ENCODE results near the gene FBXO44. TPM values are rescaled to one million over a fixed set of nuclear protein-coding genes. Genes with fewer than 3 reads are reported as not detected.

The FBXO44 gene
- total RNA-seq, 6 donors from 2014 or later = 14.7 to 114 (median 18.0) TPM

DNA sequence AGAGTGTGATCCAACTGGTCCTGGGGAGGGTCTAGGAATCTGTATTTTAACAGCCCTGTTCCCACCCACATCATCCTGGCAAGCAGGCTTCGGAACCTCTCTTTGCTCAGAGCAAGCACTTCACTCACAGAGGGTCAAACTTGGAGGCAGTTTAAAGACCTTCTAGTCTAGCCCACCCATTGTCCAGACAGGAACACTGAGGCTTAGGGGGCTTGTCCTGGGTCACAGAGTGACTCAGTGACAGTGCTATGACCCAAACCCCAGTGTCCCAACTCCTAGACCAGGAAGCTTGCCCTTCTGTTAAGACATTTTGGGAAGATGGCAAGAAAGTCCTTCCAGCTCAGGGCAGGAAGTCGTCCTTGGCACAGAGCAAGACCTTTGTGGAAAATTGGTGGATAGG lies 36.9 kb upstream of the FBXO44 start:
- no peak overlapping the region for H3K27ac ChIP-seq
- ATAC-seq (ENCODE audit: low FRiP score in 2 of 2) (no peak), DNase-seq (no peak)
- H3K27me3 ChIP-seq = no peaks in the 10 kb centered on the region
- H3K36me3 ChIP-seq = no peaks in the 10 kb centered on the region
- H3K4me1 ChIP-seq = no peaks in the 10 kb centered on the region
- no peak overlapping the region for H3K4me3 ChIP-seq
- H3K9me3 ChIP-seq = no peaks in the 10 kb centered on the region
- TF ChIP-seq EP300 (IDR thresholded peaks at IDR 0.05) (no peak), POLR2AphosphoS5 (IDR thresholded peaks at IDR 0.05) (no peak), POLR2A (IDR thresholded peaks at IDR 0.05) (no peak)
- TF ChIP-seq, protein P1, sequence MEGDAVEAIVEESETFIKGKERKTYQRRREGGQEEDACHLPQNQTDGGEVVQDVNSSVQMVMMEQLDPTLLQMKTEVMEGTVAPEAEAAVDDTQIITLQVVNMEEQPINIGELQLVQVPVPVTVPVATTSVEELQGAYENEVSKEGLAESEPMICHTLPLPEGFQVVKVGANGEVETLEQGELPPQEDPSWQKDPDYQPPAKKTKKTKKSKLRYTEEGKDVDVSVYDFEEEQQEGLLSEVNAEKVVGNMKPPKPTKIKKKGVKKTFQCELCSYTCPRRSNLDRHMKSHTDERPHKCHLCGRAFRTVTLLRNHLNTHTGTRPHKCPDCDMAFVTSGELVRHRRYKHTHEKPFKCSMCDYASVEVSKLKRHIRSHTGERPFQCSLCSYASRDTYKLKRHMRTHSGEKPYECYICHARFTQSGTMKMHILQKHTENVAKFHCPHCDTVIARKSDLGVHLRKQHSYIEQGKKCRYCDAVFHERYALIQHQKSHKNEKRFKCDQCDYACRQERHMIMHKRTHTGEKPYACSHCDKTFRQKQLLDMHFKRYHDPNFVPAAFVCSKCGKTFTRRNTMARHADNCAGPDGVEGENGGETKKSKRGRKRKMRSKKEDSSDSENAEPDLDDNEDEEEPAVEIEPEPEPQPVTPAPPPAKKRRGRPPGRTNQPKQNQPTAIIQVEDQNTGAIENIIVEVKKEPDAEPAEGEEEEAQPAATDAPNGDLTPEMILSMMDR (IDR thresholded peaks at IDR 0.05) = no peak
- 83 to 89% methylated on average over 2 of the region's 2 CpGs for WGBS, 2 donors

DNA sequence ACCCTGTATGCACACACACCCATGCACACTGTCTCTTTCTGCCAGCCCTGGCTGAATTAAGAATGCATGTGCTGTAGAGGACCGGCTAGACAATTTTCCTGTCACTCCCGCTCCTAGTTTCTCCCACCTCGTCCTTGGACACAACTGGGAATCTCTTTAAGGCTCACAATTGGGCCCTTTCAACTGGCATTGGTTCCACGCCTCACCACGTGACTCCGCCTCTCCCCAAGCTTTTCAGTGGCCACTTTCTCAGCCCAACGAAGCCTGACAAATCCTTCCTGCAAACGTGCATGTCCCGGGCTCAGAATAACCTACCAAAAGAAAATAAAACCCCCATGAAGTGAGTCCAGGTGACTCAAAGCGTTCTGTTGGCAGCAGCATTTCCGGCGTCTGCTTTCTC lies 34.3 kb upstream of the FBXO44 start:
- no peaks in the 10 kb centered on the region for H3K9me3 ChIP-seq
- TF ChIP-seq POLR2AphosphoS5 (IDR thresholded peaks at IDR 0.05) (no peak), POLR2A (IDR thresholded peaks at IDR 0.05) (no peak), EP300 (IDR thresholded peaks at IDR 0.05) (no peak)
- TF ChIP-seq, protein P1 (IDR thresholded peaks at IDR 0.05) = no peak
- H3K27me3 ChIP-seq = no peaks in the 10 kb centered on the region
- ATAC-seq (ENCODE audit: low FRiP score in 2 of 2) = no peak
- no peaks in the 10 kb centered on the region for H3K4me1 ChIP-seq
- no peak for DNase-seq
- no peak overlapping the region for H3K27ac ChIP-seq
- H3K4me3 ChIP-seq = no peak overlapping the region
- no peaks in the 10 kb centered on the region for H3K36me3 ChIP-seq
- WGBS, 2 donors = 59 to 60% methylated on average over 12 of the region's 12 CpGs

DNA sequence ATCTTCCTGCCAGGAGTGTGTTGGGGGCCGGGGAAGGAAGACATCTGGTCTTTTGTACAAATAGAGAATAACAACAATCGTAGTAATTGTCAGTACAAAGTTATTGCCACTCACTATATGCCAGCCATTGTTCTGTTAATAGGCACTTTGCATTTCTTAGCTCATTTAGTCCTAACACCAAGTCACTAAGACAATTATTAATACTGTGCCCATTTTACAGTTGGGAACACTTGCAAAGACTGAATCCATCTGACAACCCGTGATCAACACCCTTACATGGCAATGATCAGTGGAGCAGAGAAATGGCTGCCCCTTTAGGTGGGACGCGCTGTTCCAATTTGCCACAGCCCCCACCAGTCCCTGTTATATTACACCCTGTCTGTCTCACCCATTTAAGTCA lies 33.8 kb upstream of the FBXO44 start:
- no peak for DNase-seq
- Histone ChIP-seq H3K36me3 (no peaks in the 10 kb centered on the region), H3K27ac (no peak overlapping the region), H3K4me1 (no peaks in the 10 kb centered on the region), H3K27me3 (no peaks in the 10 kb centered on the region), H3K4me3 (no peak overlapping the region), H3K9me3 (no peaks in the 10 kb centered on the region)
- TF ChIP-seq, protein P1 (IDR thresholded peaks at IDR 0.05) = no peak
- TF ChIP-seq POLR2A (IDR thresholded peaks at IDR 0.05) (no peak), POLR2AphosphoS5 (IDR thresholded peaks at IDR 0.05) (no peak), EP300 (IDR thresholded peaks at IDR 0.05) (no peak)
- ATAC-seq (ENCODE audit: low FRiP score in 2 of 2) = no peak
- 83 to 88% methylated on average over 5 of the region's 5 CpGs for WGBS, 2 donors

DNA sequence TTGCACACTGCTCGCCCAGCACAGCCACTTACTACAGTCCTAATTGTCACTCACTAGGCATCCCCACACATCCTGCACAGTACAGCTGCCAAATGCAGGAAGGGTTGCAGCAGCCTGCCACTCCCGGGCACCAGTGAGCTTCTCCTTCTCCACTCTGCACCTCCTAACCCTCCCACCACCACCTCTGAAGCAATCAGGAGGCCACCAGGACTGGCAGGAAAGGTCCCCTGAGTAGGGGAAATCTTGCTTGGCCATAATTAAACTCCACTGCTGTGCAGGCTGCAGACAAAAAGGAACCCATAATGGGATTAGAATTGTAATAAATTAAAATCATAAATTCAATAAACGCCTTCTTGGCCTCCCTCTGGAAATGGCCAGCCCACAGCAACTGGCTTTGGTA lies 32.3 kb upstream of the FBXO44 start:
- DNase-seq (no peak), ATAC-seq (ENCODE audit: low FRiP score in 2 of 2) (no peak)
- no peaks in the 10 kb centered on the region for H3K4me1 ChIP-seq
- no peaks in the 10 kb centered on the region for H3K27me3 ChIP-seq
- TF ChIP-seq POLR2A (IDR thresholded peaks at IDR 0.05) (no peak), POLR2AphosphoS5 (IDR thresholded peaks at IDR 0.05) (no peak)
- TF ChIP-seq, protein P1 (IDR thresholded peaks at IDR 0.05) = no peak
- H3K9me3 ChIP-seq = no peaks in the 10 kb centered on the region
- H3K4me3 ChIP-seq = no peak overlapping the region
- no peak overlapping the region for H3K27ac ChIP-seq
- no peaks in the 10 kb centered on the region for H3K36me3 ChIP-seq
- WGBS, 2 donors = 54 to 55% methylated on average over 3 of the region's 3 CpGs

DNA sequence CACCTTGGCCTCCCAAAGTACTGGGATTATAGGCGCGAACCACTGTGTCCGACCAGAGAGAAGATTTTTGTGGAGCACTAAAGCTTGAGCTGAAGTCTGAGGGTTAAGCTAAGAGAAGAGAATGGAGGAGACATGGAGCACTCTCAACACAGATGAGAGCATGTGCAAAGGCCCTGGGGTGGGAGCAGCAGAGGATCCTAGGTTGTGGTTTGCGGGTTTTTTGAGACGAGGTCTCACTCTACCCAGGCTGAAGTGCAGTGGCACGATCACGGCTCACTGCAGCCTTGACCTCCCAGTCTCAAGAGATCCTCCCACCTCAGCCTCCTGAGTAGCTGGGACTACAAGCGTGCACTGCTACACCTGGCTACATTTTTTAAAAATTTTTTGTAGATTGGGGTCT lies 31.0 kb upstream of the FBXO44 start:
- no peak for ATAC-seq (ENCODE audit: low FRiP score in 2 of 2)
- Histone ChIP-seq H3K36me3 (no peaks in the 10 kb centered on the region), H3K4me1 (no peaks in the 10 kb centered on the region), H3K4me3 (no peak overlapping the region), H3K9me3 (no peaks in the 10 kb centered on the region), H3K27ac (no peak overlapping the region), H3K27me3 (no peaks in the 10 kb centered on the region)
- TF ChIP-seq EP300 (IDR thresholded peaks at IDR 0.05) (no peak), POLR2A (IDR thresholded peaks at IDR 0.05) (no peak), POLR2AphosphoS5 (IDR thresholded peaks at IDR 0.05) (no peak)
- TF ChIP-seq, protein P1 (IDR thresholded peaks at IDR 0.05) = no peak
- no peak for DNase-seq
- WGBS, 2 donors = 76 to 82% methylated on average over 7 to 8 of the region's 8 CpGs

Measured in upper lobe of left lung (tissue), 6 donors.